Measurements from ENCODE around the gene SKIC8.

The SKIC8 gene

GRCh38 chr15:78299101-78299930 is at the start of gene SKIC8:
Gene SKIC8 (minus strand): TSS chr15:78299609. CDS start chr15:78295686, 3,923 bp downstream.
- peak; percentile 94 for DNase-seq

GRCh38 chr15:78347586-78348543 is 48.5 kb upstream of the SKIC8 start:
- peak; percentile 85 for DNase-seq

- DNase-seq, result peak; percentile 37
These were observed 46.2 kb upstream of the SKIC8 start for GRCh38 chr15:78345396-78346125.

GRCh38 chr15:78343276-78344060 is 44.1 kb upstream of the SKIC8 start:
- peak; percentile 66 for DNase-seq

- no peak for DNase-seq
These were observed 42.6 kb upstream of the SKIC8 start for GRCh38 chr15:78342021-78342420.

GRCh38 chr15:78341057-78341987 is 41.9 kb upstream of the SKIC8 start:
- peak; percentile 9 for DNase-seq

GRCh38 chr15:78340231-78341056 is 41.0 kb upstream of the SKIC8 start, which contains the start of gene CRABP1:
Gene CRABP1 (plus strand): TSS chr15:78340353. CDS start chr15:78340429, 76 bp downstream.
- DNase-seq, result no peak

GRCh38 chr15:78339559-78339958 is 40.1 kb upstream of the SKIC8 start:
- no peak for DNase-seq

- DNase-seq, result no peak
These were observed 39.4 kb upstream of the SKIC8 start for GRCh38 chr15:78338781-78339180.

GRCh38 chr15:78335985-78336384 is 36.6 kb upstream of the SKIC8 start:
- DNase-seq, result no peak

- DNase-seq, result no peak
These were observed 35.4 kb upstream of the SKIC8 start for GRCh38 chr15:78334845-78335244.

GRCh38 chr15:78329625-78330024 is 30.2 kb upstream of the SKIC8 start:
- DNase-seq, result no peak

GRCh38 chr15:78327466-78327865 is 28.1 kb upstream of the SKIC8 start:
- no peak for DNase-seq

- peak; percentile 9 for DNase-seq
These were observed 25.9 kb upstream of the SKIC8 start for GRCh38 chr15:78325092-78325843.

- no peak for DNase-seq
These were observed 24.7 kb upstream of the SKIC8 start for GRCh38 chr15:78324144-78324543.

- no peak for DNase-seq
These were observed 24.3 kb upstream of the SKIC8 start for GRCh38 chr15:78323693-78324092.

GRCh38 chr15:78322724-78323521 is 23.5 kb upstream of the SKIC8 start:
- DNase-seq, result peak; percentile 72

GRCh38 chr15:78322243-78322642 is 22.8 kb upstream of the SKIC8 start:
- DNase-seq, result peak; percentile 96

All from NCI-H69 (cell line).